ENCODE results near the gene TMPRSS4. TPM values are rescaled to one million over a fixed set of nuclear protein-coding genes. Genes with fewer than 3 reads are reported as not detected.

Gene TMPRSS4
- total and polyA plus RNA-seq, 2 experiments from 2014 or later = 0.10 to 0.58 TPM

DNA sequence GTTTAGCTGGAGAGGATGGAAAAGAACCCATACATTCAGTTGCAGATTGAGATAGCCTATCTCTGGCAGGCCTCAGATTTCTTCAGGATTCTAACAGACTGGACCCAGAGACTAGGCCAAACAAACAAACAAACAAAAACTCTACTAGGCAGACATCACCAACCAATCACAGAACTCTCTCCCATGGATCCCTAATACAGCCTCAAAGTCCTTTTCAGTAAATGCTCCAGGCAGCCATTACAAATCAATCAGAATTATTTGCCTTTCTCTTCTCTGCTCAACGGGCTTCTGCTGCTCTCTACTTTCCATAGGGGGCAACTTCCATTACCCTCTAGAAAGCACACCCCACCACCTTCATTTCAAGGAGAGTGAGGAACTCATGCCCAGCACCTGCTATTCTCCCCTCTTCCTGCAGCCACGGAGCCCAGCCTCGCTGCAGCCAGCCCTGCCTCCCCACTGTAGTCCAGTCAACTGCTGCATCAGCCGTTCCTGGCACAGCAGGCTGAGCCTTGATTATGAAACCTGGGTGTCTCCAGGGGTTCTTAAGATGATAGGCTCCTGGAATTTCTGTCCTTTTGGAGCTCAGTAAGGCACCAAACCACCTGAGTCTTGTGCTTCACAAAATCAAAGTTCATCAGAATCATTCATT, 28.9 kb downstream of the TMPRSS4 start (continued):
- TF ChIP-seq, protein P1, sequence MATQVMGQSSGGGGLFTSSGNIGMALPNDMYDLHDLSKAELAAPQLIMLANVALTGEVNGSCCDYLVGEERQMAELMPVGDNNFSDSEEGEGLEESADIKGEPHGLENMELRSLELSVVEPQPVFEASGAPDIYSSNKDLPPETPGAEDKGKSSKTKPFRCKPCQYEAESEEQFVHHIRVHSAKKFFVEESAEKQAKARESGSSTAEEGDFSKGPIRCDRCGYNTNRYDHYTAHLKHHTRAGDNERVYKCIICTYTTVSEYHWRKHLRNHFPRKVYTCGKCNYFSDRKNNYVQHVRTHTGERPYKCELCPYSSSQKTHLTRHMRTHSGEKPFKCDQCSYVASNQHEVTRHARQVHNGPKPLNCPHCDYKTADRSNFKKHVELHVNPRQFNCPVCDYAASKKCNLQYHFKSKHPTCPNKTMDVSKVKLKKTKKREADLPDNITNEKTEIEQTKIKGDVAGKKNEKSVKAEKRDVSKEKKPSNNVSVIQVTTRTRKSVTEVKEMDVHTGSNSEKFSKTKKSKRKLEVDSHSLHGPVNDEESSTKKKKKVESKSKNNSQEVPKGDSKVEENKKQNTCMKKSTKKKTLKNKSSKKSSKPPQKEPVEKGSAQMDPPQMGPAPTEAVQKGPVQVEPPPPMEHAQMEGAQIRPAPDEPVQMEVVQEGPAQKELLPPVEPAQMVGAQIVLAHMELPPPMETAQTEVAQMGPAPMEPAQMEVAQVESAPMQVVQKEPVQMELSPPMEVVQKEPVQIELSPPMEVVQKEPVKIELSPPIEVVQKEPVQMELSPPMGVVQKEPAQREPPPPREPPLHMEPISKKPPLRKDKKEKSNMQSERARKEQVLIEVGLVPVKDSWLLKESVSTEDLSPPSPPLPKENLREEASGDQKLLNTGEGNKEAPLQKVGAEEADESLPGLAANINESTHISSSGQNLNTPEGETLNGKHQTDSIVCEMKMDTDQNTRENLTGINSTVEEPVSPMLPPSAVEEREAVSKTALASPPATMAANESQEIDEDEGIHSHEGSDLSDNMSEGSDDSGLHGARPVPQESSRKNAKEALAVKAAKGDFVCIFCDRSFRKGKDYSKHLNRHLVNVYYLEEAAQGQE (IDR thresholded peaks at IDR 0.05; ENCODE audit: unreplicated experiment) = no peak

DNA sequence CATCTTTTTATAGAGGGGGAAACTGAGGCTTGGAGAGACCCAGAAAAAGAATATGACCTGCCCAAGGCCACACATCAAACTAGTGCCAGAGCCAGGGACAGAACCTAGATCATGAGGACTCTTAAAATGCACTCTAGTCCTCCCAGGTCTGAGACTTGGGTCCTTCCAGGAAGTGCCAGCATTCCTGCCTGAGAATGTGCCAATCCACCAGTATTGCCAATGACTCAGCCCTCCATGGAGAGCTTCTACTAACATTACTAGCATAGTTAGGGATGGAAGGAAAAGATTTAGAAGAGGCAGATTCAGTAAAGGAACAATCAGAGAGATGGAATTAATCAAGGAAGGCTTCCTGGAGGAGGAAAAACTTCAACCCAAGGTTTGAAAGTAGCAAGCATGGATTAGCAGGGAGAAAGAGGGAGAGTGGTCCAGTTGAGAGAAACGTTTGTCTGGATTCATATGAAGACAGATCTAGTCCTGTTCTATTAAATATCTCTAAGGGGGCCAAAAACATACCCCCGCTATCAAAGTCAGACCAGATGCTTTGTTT, 30.0 kb downstream of the TMPRSS4 start:
- Mint-ChIP-seq H3K9me3 (no peaks in the 10 kb centered on the region), H3K4me3 (no peak overlapping the region), H3K27ac (no peak overlapping the region), H3K27me3 (ENCODE audit: insufficient read depth, low read depth, poor library complexity) (peaks cover 11% of the 10 kb centered on the region), H3K4me1 (peaks cover 18% of the 10 kb centered on the region), H3K36me3 (ENCODE audit: low read depth) (no peaks in the 10 kb centered on the region; the same call in 2 of the 3 replicates)
- Histone ChIP-seq H3F3A (replicated peaks; ENCODE audit: low read depth) (no peaks in the 10 kb centered on the region), H3K27me3 (ENCODE audit: insufficient read depth) (no peaks in the 10 kb centered on the region), H3K36me3 (ENCODE audit: insufficient read depth) (no peaks in the 10 kb centered on the region), H3K4me2 (no peak overlapping the region), H3K79me2 (replicated peaks; ENCODE audit: insufficient read depth) (no peaks in the 10 kb centered on the region), H2AFZ (no peak overlapping the region), H4K20me1 (replicated peaks; ENCODE audit: insufficient read depth) (no peaks in the 10 kb centered on the region), H3K9me2 (ENCODE audit: insufficient read depth) (peaks cover 3% of the 10 kb centered on the region; the same call in 1 of the 2 replicates), H3K4me1 (ENCODE audit: insufficient read depth) (no peaks in the 10 kb centered on the region), H3K4me3 (no peak overlapping the region), H3K27ac (ENCODE audit: low read depth) (no peak overlapping the region)
- TF ChIP-seq STAT1 (IDR thresholded peaks at IDR 0.05; ENCODE audit: unreplicated experiment) = no peak
- TF ChIP-seq, protein P2, sequence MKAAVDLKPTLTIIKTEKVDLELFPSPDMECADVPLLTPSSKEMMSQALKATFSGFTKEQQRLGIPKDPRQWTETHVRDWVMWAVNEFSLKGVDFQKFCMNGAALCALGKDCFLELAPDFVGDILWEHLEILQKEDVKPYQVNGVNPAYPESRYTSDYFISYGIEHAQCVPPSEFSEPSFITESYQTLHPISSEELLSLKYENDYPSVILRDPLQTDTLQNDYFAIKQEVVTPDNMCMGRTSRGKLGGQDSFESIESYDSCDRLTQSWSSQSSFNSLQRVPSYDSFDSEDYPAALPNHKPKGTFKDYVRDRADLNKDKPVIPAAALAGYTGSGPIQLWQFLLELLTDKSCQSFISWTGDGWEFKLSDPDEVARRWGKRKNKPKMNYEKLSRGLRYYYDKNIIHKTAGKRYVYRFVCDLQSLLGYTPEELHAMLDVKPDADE (IDR thresholded peaks at IDR 0.05) = no peak
- TF ChIP-seq ZNF331 (CRISPR knock-in tag; IDR thresholded peaks at IDR 0.05; ENCODE audit: low read depth) = no peak
- DNase-seq (ENCODE audit: low spot score) = no peak
- ATAC-seq = no peak

DNA sequence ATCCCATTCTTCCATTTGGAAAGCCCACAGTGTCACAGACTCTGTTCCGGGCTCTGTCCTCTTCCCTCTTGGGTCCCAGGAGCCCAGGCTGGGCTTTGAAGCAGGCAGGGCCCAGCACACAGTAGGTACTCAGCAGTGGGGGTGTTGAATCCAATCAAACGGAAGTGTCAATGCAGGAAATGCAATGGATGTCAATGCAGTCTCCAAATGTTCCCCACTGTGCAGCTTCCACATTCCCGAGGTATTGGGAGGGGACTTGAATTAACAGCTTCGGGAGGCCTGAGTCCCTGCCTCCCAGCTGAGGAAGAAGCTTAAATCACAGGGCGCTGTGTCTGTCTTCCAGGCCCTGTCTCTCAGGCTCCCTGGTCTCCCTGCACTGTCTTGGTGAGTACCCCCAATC, 31.6 kb downstream of the TMPRSS4 start:
- DNase-seq (ENCODE audit: low spot score) = peak; percentile 49
- H3F3A ChIP-seq (replicated peaks; ENCODE audit: low read depth) = no peaks in the 10 kb centered on the region
- peaks cover 18% of the 10 kb centered on the region for H3K4me1 Mint-ChIP-seq
- H3K9me3 Mint-ChIP-seq = no peaks in the 10 kb centered on the region
- no peaks in the 10 kb centered on the region for H3K27me3 ChIP-seq (ENCODE audit: insufficient read depth)
- ATAC-seq = peak; percentile 68
- no peak overlapping the region for H3K4me3 Mint-ChIP-seq
- no peak overlapping the region for H3K27ac Mint-ChIP-seq
- H3K36me3 Mint-ChIP-seq (ENCODE audit: low read depth) = no peaks in the 10 kb centered on the region; the same call in 2 of the 3 replicates
- no peak overlapping the region for H2AFZ ChIP-seq
- H3K27me3 Mint-ChIP-seq (ENCODE audit: insufficient read depth, low read depth, poor library complexity) = peaks cover 13% of the 10 kb centered on the region
- H3K79me2 ChIP-seq (replicated peaks; ENCODE audit: insufficient read depth) = no peaks in the 10 kb centered on the region
- H4K20me1 ChIP-seq (replicated peaks; ENCODE audit: insufficient read depth) = no peaks in the 10 kb centered on the region
- peaks cover 3% of the 10 kb centered on the region; the same call in 1 of the 2 replicates for H3K9me2 ChIP-seq (ENCODE audit: insufficient read depth)
- H3K27ac ChIP-seq (ENCODE audit: low read depth) = no peak overlapping the region
- no peaks in the 10 kb centered on the region for H3K4me1 ChIP-seq (ENCODE audit: insufficient read depth)
- no peaks in the 10 kb centered on the region for H3K36me3 ChIP-seq (ENCODE audit: insufficient read depth)
- H3K4me3 ChIP-seq = no peak overlapping the region
- no peak overlapping the region for H3K4me2 ChIP-seq
- no peak for TF ChIP-seq ZNF331 (CRISPR knock-in tag; IDR thresholded peaks at IDR 0.05; ENCODE audit: low read depth)
- TF ChIP-seq, protein P3, sequence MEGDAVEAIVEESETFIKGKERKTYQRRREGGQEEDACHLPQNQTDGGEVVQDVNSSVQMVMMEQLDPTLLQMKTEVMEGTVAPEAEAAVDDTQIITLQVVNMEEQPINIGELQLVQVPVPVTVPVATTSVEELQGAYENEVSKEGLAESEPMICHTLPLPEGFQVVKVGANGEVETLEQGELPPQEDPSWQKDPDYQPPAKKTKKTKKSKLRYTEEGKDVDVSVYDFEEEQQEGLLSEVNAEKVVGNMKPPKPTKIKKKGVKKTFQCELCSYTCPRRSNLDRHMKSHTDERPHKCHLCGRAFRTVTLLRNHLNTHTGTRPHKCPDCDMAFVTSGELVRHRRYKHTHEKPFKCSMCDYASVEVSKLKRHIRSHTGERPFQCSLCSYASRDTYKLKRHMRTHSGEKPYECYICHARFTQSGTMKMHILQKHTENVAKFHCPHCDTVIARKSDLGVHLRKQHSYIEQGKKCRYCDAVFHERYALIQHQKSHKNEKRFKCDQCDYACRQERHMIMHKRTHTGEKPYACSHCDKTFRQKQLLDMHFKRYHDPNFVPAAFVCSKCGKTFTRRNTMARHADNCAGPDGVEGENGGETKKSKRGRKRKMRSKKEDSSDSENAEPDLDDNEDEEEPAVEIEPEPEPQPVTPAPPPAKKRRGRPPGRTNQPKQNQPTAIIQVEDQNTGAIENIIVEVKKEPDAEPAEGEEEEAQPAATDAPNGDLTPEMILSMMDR (conservative IDR thresholded peaks at IDR 0.05; ENCODE audit: low read depth in 2 of 2) = no peak
- TF ChIP-seq EZH2 (IDR thresholded peaks at IDR 0.05; ENCODE audit: low read depth, unreplicated experiment) = no peak
- no peak for TF ChIP-seq ZNF114 (CRISPR knock-in tag; IDR thresholded peaks at IDR 0.05)
- TF ChIP-seq JUNB (IDR thresholded peaks at IDR 0.05; ENCODE audit: unreplicated experiment) = no peak
- TF ChIP-seq, protein P2 (IDR thresholded peaks at IDR 0.05) = no peak
- no peak for TF ChIP-seq EZH2phosphoT487 (IDR thresholded peaks at IDR 0.05; ENCODE audit: unreplicated experiment)
